ENCODE results near the gene ARID3A.

The ARID3A gene

GRCh38 chr19:931860-932647 is 6.2 kb downstream of the ARID3A start:
- DNase-seq: no peak

DNA sequence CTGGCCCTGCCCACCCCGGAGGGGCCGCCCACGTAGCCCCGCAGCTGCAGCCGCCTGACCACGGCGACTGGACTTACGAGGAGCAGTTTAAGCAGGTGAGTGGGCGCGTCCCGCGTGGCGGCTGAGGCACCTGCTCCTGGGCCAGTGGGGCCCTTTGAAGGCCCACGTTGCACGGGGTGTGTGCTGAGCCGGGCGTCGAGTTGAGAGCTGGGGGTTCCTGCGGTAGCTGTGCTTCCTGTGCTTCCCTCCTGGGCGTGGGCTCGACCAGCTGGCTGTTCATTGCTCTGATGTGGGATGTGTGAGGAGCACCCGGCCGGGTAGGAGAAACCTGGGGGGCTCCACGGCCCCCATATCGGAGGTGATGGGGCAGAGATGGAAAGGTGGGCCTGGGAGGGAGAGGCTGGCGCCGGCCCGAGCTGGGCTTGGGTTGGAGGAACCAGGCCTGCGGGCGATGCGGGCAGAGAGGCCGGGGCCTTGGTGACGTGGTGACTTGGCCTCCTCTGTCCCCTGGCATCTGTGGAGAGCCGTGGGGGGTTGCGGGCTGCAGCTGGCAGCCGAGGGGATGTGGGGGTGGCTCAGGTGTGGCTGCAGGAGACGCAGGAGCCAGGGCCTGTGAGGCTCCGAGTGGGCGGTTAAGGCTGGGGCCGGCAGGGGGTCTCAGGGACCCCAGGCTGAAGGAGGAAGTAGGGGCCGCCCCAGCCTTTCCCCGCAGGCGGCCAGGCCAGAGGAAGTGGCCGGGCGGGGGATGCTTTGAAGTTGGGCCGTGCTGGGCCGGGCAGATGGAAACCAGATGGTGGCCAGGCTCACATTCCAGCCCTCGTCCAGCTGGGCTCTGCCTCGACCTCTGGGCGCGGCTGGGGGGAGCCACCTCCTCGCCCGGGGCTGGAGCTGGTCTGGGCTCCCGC is 7.1 kb downstream of the ARID3A start:
- DNase-seq: peak; percentile 66

DNA sequence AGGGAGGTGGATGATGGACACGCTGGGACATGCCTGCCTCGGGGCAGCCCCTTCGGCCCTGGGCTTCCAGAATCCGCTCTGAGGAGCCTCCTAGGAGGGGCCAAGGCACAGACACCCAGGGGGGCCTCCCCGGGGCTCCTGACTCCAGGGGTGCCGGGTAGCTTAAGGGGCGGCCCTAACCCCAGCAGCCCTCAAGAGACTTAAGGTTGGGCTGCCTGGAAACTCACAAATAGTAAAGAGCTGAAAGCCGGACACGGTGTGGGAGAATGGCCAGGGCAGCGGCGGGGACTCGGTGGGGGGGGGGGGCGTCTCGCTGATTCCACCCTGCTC is 7.7 kb downstream of the ARID3A start:
- no peak for DNase-seq

DNA sequence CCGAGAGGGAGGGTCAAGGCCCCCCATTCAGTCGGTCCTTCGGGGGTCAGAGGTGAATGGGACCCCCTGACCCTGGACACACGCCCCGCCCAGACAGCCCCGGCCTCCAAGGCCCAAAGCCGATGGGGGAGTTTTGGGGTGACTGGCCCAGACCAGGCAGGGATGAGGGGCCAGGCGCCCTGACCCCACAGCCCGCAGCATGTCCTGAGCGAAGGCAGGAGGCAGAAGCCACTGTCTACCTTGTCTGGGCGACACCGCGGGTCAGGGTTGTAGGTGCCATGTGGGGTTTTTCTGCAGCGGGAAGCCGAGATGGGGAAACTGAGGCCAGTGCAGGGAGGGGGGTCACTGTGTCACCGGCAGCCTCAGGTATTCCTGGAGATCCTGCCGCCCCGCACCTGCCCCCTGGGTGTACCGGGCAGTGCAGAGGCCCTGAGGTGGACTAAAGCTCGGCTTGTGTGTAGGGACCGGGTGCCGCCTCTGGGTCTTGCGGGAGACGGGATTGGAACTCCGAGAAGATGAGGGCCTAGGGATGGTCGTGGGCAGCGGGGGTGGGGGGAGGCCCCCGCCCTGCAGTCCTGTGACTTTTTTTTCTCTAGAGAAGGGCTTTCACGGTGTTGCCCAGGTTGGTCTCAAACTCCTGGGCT is 8.5 kb downstream of the ARID3A start:
- DNase-seq: no peak

GRCh38 chr19:934865-935479 is 9.1 kb downstream of the ARID3A start:
- peak; percentile 67 for DNase-seq

GRCh38 chr19:936175-936546 is 10.3 kb downstream of the ARID3A start:
- no peak for DNase-seq

DNA sequence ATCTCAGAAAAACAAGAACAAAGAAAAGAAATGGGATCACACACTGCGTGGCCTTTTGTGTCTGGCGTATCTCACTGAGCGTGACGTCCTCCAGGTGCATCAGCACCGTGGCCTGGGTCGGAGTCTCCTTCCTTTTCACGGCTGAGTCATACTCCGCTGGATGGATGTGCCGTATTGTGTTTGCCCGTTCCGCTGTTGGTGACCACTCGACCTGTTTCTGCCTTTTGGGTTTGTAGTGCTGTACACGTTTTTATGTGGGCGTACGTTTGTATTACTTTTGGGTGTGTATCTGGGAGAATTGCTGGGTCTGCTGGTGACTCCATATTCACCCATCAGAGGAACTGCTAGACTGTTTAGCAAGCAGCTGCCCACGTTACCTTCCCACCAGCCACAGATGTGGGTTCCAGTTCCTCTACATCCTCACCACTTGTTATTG is 11.4 kb downstream of the ARID3A start:
- DNase-seq: peak; percentile 85

DNA sequence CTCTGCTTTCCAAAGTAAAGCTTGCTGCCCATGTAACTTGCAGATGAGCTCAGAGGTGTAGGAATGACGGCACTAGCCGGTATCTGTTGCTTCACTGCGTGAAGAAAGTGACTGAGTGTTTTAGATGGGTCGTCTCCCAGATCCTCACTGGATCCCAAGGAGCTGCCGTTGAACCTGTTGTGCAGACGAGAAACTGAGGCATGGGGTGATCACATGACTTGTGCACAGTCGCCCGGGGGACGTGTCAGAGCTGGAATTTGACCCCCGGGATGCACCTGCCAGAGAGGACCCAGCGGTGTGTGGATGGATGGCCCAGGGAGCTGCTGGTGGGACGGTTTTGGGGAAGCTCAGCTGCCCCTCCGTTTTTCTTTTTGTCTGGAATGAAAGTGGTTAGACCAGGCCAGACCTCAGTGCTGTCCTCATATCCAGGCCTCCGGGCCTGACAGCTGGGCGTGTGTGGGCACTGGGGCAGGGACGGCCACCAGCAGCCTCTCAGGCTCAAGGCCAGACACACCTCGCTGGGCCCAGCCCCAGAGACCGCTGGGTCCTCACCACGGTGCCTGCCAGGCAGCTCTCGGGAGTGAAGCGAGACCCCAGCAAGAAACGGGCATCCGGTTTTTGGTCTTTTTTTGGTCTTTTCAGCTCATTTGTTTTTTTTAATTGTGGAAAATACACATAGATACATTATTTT is 12.5 kb downstream of the ARID3A start:
- DNase-seq: no peak

GRCh38 chr19:939439-939838 is 13.6 kb downstream of the ARID3A start:
- no peak for DNase-seq

- no peak for DNase-seq
Measured at GRCh38 chr19:939922-940321, 14.1 kb downstream of the ARID3A start.

GRCh38 chr19:940591-941291 is 14.9 kb downstream of the ARID3A start:
- DNase-seq: peak; percentile 88

GRCh38 chr19:941292-942132 is 15.7 kb downstream of the ARID3A start:
- DNase-seq: no peak

DNA sequence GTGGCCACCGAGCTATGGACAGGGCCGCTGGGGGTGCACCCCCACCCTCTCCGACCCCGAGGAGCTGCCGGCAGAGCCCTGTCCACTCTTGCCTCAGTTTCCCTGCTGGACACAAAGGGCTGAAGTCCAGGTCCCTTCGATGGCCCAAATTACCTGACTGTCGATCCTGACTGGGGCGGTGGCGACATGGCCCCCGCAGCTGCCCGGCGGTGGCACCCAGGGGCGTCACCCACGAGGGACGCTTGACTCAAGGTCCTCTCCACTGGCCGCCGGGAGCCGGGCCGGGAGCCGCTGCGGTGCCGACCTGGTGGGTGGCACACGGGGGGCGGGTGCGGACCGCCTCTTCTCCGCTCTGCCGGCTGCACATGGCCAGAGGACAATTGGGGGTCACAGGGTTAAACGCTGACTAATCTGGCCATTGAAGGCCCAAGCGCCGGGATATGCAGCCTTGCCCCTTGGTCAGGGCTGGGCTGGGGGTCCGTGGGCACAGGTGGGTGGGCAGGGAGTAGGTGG is 16.4 kb downstream of the ARID3A start:
- no peak for DNase-seq

DNA sequence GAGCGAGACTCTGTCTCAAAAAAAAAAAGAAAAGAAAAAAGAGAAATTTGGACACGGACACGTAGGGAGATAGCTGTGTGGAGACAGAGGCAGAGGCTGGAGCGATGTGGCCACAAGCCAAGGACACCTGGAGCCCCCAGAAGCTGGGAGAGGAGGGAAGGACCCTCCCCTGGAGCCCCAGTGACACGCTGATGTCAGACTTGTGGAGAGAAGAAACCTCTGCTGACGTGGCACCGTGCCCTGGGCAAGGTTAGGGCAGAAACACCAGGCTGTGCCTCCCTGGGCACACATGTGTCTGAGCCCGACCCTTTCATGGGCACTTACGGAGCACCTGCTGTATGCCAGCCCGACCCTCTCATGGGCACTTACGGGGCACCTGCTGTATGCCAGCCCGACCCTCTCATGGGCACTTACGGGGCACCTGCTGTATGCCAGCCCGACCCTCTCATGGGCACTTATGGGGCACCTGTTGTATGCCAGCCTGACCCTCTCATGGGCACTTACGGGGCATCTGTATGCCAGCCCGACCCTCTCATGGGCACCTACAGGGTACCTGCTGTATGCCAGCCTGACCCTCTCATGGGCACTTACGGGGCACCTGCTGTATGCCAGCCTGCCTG is 17.8 kb downstream of the ARID3A start:
- no peak for DNase-seq

DNA sequence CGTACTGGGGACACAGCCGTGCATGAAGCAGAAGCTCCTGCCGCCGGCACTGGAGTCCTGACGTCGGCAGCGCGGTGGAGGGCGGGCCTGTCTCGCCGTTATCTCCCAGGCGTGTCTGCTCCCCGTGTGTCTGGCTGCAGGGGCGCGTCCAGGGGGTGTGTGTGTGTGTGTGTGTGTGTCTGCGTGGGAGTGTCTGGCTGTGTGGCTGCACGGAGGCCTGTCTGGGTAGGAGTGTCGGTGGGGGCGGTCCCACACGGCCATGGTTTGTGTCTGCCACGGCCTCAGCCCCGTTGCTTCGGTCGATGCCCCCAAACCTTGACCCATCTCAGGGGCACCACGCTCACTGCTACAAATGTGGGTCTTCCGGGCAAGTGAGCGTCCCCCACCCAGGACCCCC is 18.3 kb downstream of the ARID3A start:
- DNase-seq: no peak

- no peak for DNase-seq
Measured at GRCh38 chr19:944663-945241, 18.9 kb downstream of the ARID3A start.

DNA sequence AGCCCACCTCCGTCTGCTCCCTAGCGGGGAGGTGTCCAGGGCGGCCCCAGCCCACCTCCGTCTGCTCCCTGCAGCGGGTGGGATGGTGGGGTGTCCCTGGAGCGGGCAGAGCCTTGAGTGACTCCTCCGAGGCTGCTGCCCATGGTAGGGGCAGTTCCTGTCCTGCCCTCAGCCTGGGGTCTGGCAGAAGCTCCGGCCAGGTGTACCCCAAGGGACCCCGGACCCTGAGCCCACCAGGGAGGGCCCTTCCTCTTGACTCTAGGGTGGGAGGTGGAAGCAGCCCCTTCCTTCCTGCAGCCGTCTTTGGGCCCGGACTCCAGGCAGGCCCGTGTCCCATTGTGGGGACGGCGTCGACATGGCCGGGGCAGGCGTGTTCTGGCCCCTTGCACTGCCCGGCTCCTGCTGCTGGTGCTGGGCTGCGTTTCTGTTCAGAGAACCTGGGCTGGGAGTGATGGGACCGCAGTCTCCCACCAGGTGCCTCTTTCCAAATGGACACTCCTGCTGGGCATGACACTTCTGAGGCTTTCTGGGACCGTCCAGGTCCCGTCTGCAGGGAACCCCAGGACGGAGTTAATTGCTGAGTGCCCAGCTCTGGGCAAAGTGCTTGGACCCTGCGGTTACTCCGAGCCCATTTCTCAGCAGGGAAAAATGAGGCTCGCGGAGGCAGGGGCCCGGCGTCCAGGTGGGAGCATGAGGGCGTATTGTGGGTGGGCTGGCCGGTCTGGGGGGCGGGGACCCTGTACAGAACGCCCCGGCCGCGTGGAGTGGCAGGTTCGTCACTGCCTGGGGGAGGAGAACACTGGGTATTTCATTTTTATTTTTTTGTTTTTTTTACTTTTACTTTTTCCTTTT is 19.8 kb downstream of the ARID3A start:
- no peak for DNase-seq

GRCh38 chr19:947090-947706 is 21.4 kb downstream of the ARID3A start:
- no peak for DNase-seq
